OCI-LY1 (cell line): Measurements from ENCODE around the gene MTX2.

Experiments used
- H2AFZ ChIP-seq: fragments of 200-600 bp; sonication (generic), shearing (Covaris generic); 2 replicates; pipeline ENCODE4 v1.6.0; 2014; ENCODE audit warnings: antibody characterized with exemption, mild to moderate bottlenecking, low read length
- H3F3A ChIP-seq: fragments of 200-600 bp; sonication (generic), shearing (Covaris generic); 2 replicates; pipeline ENCODE4 v1.6.0; 2014; ENCODE audit warnings: mild to moderate bottlenecking, antibody characterized with exemption, low read length, moderate library complexity; ENCODE audit not compliant: insufficient read depth
- H3K27ac ChIP-seq: fragments of 200-600 bp; sonication (generic); 2 replicates; pipeline ENCODE4 v1.5.1; 2014; ENCODE audit warnings: low read length, mixed run types, mild to moderate bottlenecking, low read depth; ENCODE audit not compliant: poor library complexity, severe bottlenecking
- H3K27me3 ChIP-seq: fragments of 200-600 bp; sonication (generic); 2 replicates; pipeline ENCODE4 v1.6.0; 2014; ENCODE audit warnings: antibody characterized with exemption, mild to moderate bottlenecking, low read length, moderate library complexity; ENCODE audit not compliant: insufficient read depth
- H3K36me3 ChIP-seq: fragments of 200-600 bp; sonication (generic); 2 replicates; pipeline ENCODE4 v1.6.1; 2014; ENCODE audit warnings: mild to moderate bottlenecking, antibody characterized with exemption, low read length, moderate library complexity, mixed read lengths; ENCODE audit not compliant: insufficient read depth
- H3K4me1 ChIP-seq: fragments of 200-600 bp; sonication (generic); 2 replicates; pipeline ENCODE4 v1.5.1; 2014; ENCODE audit warnings: mild to moderate bottlenecking, low read length, moderate library complexity; ENCODE audit not compliant: insufficient read depth, severe bottlenecking
- H3K4me2 ChIP-seq: fragments of 200-600 bp; sonication (generic), shearing (Covaris generic); 2 replicates; pipeline ENCODE4 v1.6.1; 2014; ENCODE audit warnings: low read length
- H3K4me3 ChIP-seq: fragments of 200-600 bp; sonication (generic); 2 replicates; pipeline ENCODE4 v1.5.1; 2014; ENCODE audit warnings: low read length, low read depth, mild to moderate bottlenecking, mixed read lengths; ENCODE audit not compliant: poor library complexity, severe bottlenecking
- H3K79me2 ChIP-seq: fragments of 200-600 bp; shearing (Covaris generic); 2 replicates; pipeline ENCODE4 v1.6.1; 2016; ENCODE audit warnings: mixed run types, low read length, mixed read lengths; ENCODE audit not compliant: insufficient read depth
- H3K9ac ChIP-seq: fragments of 200-600 bp; sonication (generic), shearing (Covaris generic); 2 replicates; pipeline ENCODE4 v1.6.1; 2014; ENCODE audit warnings: mild to moderate bottlenecking, low read length, mixed read lengths
- H3K9me2 ChIP-seq: fragments of 200-600 bp; sonication (generic), shearing (Covaris generic); 2 replicates; pipeline ENCODE4 v1.6.1; 2014; ENCODE audit warnings: low read depth, mild to moderate bottlenecking, low read length, mixed read lengths
- H3K9me3 ChIP-seq: fragments of 200-600 bp; shearing (Covaris generic); 2 replicates; pipeline ENCODE4 v1.6.1; 2014; ENCODE audit warnings: low read length, mixed read lengths
- H4K20me1 ChIP-seq: fragments of 200-600 bp; sonication (generic), shearing (Covaris generic); 2 replicates; pipeline ENCODE4 v1.6.0; 2016; ENCODE audit warnings: mild to moderate bottlenecking, low read length; ENCODE audit not compliant: insufficient read depth
- EZH2 ChIP-seq: fragments of 200-600 bp; sonication (generic), shearing (Covaris generic); IDR thresholded peaks from 2 replicates; pipeline ENCODE4 v1.8.0; 2017; ENCODE audit warnings: borderline replicate concordance, mixed run types, mild to moderate bottlenecking, antibody characterized with exemption, low read length, moderate library complexity, mixed read lengths
- TF ChIP-seq, protein P1 (sequence below): fragments of 200-600 bp; sonication (generic), shearing (Covaris generic); IDR thresholded peaks from 2 replicates; pipeline ENCODE4 v1.5.1; 2017; ENCODE audit warnings: mild to moderate bottlenecking, antibody characterized with exemption, low read length, moderate library complexity, mixed read lengths

The MTX2 gene

DNA sequence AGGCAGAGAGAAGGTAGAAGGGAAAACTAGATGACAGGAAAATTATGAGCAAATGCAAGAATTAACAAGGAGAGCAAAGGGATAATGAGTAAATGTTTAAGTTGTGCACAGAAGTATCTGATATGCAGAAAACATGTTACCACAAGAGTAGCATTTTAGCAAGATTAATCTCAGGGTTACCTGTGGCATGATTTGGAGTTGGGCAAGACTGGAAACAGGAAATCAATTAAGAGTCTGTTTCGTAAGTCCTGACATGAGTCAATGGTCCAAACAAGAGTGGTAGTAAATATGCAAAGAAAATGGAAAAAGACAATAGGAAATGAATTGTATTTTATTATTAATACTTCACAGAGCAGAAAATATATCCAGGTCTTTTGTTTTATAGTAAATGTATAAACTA lies 17.3 kb upstream of the MTX2 start:
- no peak overlapping the region for H3K27ac ChIP-seq
- no peak overlapping the region for H3K4me3 ChIP-seq
- H4K20me1 ChIP-seq, result no peaks in the 10 kb centered on the region
- no peak overlapping the region for H3K4me2 ChIP-seq
- H3K79me2 ChIP-seq, result no peaks in the 10 kb centered on the region
- no peaks in the 10 kb centered on the region for H3K9me3 ChIP-seq
- H3K9me2 ChIP-seq, result no peaks in the 10 kb centered on the region
- H3K9ac ChIP-seq, result no peak overlapping the region
- no peaks in the 10 kb centered on the region; the same call in 1 of the 2 replicates for H3K27me3 ChIP-seq
- H3F3A ChIP-seq, result no peaks in the 10 kb centered on the region
- H3K36me3 ChIP-seq, result no peaks in the 10 kb centered on the region
- TF ChIP-seq EZH2, result no peak
- TF ChIP-seq, protein P1, sequence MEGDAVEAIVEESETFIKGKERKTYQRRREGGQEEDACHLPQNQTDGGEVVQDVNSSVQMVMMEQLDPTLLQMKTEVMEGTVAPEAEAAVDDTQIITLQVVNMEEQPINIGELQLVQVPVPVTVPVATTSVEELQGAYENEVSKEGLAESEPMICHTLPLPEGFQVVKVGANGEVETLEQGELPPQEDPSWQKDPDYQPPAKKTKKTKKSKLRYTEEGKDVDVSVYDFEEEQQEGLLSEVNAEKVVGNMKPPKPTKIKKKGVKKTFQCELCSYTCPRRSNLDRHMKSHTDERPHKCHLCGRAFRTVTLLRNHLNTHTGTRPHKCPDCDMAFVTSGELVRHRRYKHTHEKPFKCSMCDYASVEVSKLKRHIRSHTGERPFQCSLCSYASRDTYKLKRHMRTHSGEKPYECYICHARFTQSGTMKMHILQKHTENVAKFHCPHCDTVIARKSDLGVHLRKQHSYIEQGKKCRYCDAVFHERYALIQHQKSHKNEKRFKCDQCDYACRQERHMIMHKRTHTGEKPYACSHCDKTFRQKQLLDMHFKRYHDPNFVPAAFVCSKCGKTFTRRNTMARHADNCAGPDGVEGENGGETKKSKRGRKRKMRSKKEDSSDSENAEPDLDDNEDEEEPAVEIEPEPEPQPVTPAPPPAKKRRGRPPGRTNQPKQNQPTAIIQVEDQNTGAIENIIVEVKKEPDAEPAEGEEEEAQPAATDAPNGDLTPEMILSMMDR, result no peak
- H2AFZ ChIP-seq, result no peak overlapping the region
- H3K4me1 ChIP-seq, result no peaks in the 10 kb centered on the region

DNA sequence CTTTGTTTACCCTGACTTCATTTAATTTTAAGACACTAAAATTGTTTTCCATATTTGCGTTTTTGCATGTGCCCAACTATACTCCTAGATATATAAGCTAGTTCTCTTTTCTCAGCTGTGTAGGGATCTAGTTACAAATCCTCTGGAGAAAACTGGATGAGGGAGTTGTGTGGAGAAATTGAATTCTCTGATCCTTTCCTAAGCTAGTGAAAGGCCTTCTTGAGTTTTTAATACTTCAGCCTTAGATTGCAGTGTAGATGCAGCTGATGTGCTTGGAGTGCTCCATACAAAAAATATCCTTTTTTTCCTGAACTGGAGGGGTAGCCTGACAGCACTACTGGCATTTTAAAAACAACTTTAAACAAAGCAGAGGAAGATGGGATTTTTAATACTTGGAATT lies 8.6 kb upstream of the MTX2 start:
- no peak overlapping the region for H3K9ac ChIP-seq
- H3K4me3 ChIP-seq, result no peak overlapping the region
- H3K4me2 ChIP-seq, result no peak overlapping the region
- H3K27me3 ChIP-seq, result no peaks in the 10 kb centered on the region
- no peak overlapping the region for H3K27ac ChIP-seq
- no peaks in the 10 kb centered on the region for H3K79me2 ChIP-seq
- H4K20me1 ChIP-seq, result no peaks in the 10 kb centered on the region
- no peaks in the 10 kb centered on the region for H3K9me2 ChIP-seq
- no peak for TF ChIP-seq EZH2
- TF ChIP-seq, protein P1, result no peak
- H3F3A ChIP-seq, result no peaks in the 10 kb centered on the region
- H3K9me3 ChIP-seq, result no peaks in the 10 kb centered on the region
- no peaks in the 10 kb centered on the region for H3K4me1 ChIP-seq
- no peak overlapping the region for H2AFZ ChIP-seq
- H3K36me3 ChIP-seq, result no peaks in the 10 kb centered on the region

DNA sequence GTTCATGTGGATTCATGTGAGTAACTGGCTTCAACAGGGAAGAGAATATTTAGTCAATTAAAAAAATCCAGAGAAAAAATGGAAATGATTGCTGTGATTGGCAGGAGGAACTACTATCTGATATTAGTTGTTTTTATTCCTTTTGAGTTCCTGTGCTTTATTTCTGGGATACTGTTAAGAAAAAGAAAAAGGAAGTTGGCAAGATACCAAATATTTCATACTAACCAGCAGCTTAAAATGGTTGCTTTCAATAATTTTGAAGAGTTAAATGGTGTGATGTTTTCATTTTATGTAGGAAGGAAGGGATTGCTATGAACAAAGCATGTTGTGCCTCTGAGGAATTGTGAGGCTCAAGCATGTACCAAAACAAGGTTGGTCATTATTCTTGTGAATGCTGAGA lies 8.1 kb upstream of the MTX2 start:
- no peak overlapping the region for H3K9ac ChIP-seq
- H4K20me1 ChIP-seq, result no peaks in the 10 kb centered on the region
- no peak overlapping the region for H3K27ac ChIP-seq
- no peaks in the 10 kb centered on the region for H3K9me3 ChIP-seq
- no peaks in the 10 kb centered on the region for H3K4me1 ChIP-seq
- no peaks in the 10 kb centered on the region for H3K9me2 ChIP-seq
- no peaks in the 10 kb centered on the region for H3K36me3 ChIP-seq
- H2AFZ ChIP-seq, result no peak overlapping the region
- no peaks in the 10 kb centered on the region for H3K27me3 ChIP-seq
- no peak for TF ChIP-seq EZH2
- TF ChIP-seq, protein P1, result no peak
- no peaks in the 10 kb centered on the region for H3K79me2 ChIP-seq
- H3F3A ChIP-seq, result no peaks in the 10 kb centered on the region
- H3K4me3 ChIP-seq, result no peak overlapping the region
- H3K4me2 ChIP-seq, result no peak overlapping the region
